ENCODE results near the gene APOBEC2.
"Not testable (repeated sequence)": the region's sequence is repeated elsewhere in the genome, so short reads cannot be mapped to it uniquely, and the experiment has no call there.

The APOBEC2 gene

DNA sequence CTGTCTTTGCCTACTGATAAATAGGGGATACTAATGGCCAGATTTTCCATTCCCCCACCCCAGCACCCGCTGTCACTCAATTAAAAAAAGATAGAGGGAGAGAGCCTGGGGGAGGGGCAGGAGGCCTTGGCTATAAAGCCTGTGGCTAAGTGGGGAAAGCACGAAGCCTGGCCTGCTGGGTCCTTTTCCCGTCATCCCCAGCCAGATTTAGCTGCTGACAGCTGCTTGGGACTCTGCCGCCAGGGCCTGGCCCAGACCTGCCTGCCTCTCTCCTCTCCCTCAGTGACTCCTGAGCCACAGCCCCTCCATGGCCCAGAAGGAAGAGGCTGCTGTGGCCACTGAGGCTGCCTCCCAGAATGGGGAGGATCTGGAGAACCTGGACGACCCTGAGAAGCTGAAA lies at the start of gene APOBEC2:
TSS of gene APOBEC2 (plus strand) at position 162 of the 400 bp plus-strand sequence. CDS start at position 308, 146 bp downstream.
- DNase-seq: no peak
- ATAC-seq: no peak

- DNase-seq (peak; percentile 60), ATAC-seq (peak; percentile 46)
Observed at GRCh38 chr6:41006217-41006616, 46.8 kb upstream of the APOBEC2 start.

- ATAC-seq, DNase-seq: not testable (repeated sequence)
Observed at GRCh38 chr6:41006980-41007379, 46.0 kb upstream of the APOBEC2 start.

DNA sequence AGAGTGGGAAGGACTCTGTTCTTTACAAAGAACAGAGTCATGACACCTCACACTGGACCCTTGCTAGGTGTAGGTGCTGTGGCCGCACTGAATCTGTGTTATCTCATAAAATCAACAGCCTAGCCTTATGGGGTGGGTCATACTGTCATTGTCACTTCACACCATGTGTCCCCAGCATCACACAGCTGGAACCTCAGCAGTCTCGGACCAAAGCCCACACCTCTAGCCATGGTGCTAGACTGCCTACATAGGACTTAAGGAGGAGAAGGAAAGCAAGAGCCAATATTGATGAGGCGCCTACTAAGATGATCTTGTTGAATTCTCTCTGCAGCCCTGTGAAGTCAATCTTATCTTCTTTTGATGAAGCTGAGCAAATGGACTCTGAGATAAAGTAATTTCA lies 45.0 kb upstream of the APOBEC2 start:
- ATAC-seq (no peak), DNase-seq (no peak)

GRCh38 chr6:41009669-41010068 lies 43.3 kb upstream of the APOBEC2 start:
- no peak for ATAC-seq
- no peak for DNase-seq

DNA sequence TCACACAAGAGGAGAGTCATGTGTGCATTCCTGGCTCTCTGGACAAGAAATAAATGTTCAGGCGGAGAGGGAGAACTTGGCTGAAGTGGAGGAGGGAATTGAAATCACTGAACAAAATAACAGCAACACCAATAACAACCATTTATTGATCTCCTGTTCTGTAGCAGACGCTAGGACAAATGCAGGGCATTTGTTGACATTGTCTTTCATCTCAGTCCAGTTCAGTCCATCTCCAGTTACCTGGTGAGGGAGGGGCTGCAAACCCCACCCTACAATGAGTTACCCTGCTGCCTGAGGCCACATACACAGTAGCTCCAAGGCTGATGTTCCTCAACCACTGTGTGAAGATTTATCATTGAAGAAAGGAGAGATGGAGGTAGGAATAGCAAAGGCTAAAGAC lies 41.3 kb upstream of the APOBEC2 start:
- ATAC-seq: no peak

DNA sequence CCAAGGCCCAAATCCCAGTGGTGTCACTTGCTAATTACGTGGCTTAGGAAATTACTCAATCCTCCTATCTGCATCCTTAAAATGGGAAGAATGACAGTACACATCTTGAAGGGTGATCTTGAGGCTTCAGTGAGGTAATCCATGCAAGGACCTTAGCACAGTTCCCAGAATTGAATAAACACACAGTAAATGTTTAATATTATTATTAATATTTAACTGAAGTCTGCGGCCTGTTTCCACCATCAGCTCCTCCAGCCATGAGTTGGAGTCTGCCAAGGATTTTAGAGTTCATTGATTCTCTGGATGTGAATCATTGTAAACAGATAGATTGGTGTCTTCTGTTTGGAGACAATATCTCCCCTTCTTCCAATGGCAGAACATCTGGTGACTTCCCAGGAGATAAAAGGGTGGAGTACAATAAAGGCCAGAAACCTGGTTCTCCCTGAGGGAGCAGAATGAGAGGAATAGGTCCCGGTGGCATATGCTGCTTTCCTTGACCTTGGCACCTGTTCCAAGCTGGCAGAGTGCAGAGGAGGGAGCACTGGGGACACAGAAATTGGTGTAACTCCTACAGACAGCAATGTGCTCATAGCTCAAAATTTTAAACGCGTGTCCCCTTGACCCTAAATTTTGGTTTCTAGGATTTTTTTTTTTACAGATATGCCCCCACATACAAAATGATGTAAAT lies 39.4 kb upstream of the APOBEC2 start:
- DNase-seq (no peak), ATAC-seq (no peak)

More for the DNA sequence above, 41.3 kb upstream of the APOBEC2 start:
- no peak for DNase-seq

DNA sequence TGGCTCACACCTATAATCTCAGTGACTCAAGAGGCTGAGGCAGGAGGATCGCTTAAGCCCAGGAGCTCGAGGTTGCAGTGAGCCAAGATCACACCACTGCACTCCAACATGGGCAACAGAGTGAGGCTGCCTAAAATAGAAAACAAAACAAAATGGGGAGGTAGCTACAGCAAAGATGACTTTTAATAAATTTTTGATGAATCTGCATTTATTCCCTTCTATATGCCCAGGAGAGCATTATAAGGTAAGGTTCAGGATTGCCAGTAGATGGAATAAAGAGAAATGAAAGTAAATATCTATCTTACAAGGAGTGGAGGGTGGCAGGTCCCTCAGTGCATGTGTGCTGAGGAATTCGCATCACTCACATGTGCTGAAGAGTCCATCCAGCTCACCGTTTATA lies 38.2 kb upstream of the APOBEC2 start:
- no peak for ATAC-seq
- DNase-seq: no peak

GRCh38 chr6:41015860-41016259 lies 37.1 kb upstream of the APOBEC2 start:
- DNase-seq, ATAC-seq: not testable (repeated sequence)

- ATAC-seq (no peak), DNase-seq (no peak)
Observed at GRCh38 chr6:41017663-41018062, 35.3 kb upstream of the APOBEC2 start.

GRCh38 chr6:41021832-41022231 lies 31.2 kb upstream of the APOBEC2 start:
- ATAC-seq (no peak), DNase-seq (no peak)

DNA sequence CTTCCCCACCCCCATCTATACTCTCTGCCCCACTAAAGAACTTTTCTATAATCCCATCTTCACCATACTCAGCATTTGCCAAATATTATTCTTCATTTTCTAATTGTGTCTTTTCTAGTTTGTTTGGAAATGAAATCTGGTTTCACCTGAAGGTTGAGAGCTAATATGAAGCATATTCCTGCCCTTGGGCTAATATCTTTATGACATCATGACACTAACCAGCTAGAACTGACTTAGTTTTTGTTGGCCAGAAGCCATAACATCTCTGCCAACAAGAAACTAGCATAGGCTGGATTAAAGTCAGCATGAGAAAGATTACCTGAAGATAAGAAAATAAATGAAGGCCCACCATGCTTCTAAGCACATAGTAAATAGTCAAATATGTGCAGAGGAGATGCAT lies 30.7 kb upstream of the APOBEC2 start:
- no peak for ATAC-seq
- no peak for DNase-seq

DNA sequence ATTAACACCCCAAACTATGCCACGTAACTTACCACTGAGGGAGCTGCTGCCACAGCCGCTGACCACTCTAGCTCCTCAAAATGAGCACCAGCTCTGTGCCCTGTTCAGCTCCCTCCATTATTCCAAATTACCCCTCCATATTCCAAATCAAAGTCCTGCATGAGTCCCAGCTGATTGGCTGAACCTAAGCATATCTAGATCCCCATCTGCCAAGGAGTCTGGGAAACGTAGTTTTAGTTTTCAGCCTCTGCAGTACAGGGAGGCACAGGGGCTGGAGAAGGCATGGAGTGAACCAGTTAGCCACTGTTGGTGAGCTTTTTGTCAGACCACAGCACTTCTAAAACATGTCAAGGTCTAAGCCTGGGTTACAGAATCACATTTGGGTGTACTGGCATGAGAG lies 29.9 kb upstream of the APOBEC2 start:
- no peak for DNase-seq
- no peak for ATAC-seq

DNA sequence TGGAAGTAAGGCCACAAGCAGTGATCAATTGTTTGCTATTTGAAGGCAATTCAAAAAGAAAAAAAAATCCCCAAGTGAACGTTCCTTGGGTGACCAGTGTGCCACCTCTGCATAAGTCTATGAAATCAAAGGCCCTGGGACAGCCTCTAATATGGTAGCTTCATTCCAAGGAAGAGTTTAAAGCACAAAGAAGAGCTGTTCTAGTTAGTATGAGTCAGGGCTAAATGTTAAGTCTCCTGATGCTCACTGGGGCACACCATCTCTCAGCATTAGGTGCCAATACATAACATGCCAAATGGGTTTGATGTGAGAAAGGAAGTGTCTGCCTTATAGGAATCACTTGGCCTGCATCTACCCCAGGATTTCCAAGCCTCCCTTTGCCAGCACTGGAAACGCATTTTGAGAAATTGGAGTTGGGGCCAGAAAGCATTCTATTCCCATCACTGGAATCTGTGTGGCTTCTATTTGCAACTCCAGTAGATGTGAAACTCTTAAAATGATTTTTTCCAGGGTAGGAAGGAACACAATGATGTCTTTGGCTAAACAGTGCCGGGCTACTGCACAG lies 27.0 kb upstream of the APOBEC2 start:
- ATAC-seq: no peak
- no peak for DNase-seq

DNA sequence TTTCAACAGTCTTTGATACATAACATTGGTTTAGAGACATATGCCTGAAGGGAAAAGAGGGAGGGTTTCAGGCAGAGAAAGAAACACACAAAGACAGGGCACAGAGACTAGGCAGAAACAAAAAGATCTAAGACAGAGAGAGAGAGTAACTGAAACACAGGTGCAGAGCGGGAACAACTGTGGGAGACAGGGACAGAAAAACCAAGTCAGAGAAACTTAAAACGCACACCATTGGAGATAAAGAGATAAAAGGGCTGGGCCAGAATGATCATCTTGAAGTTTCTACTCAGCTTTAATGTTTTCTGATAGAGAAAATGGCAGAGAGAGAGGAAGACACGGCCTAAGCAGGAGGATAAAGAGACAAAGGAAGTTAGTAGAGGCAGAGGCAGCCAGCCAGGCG lies 25.8 kb upstream of the APOBEC2 start:
- DNase-seq (no peak), ATAC-seq (no peak)

DNA sequence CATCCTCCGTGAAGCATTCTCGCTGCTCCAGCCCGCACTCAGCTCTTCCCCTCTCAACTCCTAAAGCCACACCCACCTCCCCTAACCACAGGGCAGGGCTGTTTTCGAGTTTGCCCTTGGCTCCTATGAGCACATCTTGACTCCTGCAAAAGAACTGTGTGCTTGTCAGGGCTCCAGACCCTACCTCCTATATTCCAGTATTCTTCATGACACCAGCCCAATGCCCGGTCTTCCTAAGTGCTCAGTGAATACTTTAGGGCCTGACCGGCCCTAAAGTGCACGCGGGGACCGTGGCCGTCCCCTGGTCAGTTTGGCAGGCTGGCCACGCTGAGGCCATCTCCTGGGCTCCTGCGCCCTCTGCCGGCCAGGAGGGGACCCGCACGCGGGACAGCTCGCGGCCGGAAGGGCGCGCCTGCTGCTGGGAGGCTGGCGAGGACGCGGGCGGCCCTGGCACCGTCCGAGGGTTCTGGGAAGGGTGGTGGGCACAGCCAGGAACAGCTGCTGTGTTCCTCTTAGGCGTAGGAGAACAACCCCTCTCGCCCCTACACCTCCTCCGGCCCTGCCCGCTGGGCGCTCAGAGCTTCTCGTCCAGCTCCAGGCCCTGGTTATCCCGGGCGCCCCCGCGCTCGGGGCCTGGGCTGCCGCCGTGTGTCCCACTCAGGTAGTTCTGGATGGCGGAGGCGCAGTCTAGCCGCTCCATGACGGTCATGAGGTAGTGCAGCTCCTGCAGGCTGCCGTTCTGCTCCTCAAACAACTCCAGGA lies 25.0 kb upstream of the APOBEC2 start:
- DNase-seq (peak; percentile 90), ATAC-seq (peak; percentile 90)

GRCh38 chr6:41028561-41029412 lies 24.2 kb upstream of the APOBEC2 start:
- ATAC-seq: peak; percentile 31
- DNase-seq: no peak

DNA sequence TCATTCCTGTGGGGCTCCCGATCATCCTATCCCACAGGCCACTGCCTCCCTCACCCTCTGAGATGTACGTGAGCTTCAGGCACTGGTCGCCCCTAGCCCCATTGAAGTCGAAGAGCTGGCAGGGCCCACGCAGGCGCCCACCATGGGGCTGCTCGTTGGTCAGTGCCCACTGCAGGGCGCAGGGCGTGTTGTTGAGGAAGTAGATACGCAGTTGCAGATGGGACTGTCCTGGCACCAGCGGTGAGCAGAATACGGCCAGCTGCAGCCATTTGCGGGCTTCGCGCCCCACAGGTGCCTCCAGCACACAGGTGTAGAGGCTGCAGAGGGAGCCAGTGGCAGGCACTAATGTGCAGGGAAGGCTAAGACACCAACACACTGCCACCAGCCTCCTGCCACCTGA lies 20.2 kb upstream of the APOBEC2 start:
- DNase-seq: no peak
- ATAC-seq: no peak

- no peak for ATAC-seq
- DNase-seq: no peak
Observed at GRCh38 chr6:41033776-41034175, 19.2 kb upstream of the APOBEC2 start.

GRCh38 chr6:41036186-41036585 lies 16.8 kb upstream of the APOBEC2 start:
- ATAC-seq: no peak
- DNase-seq: no peak

DNA sequence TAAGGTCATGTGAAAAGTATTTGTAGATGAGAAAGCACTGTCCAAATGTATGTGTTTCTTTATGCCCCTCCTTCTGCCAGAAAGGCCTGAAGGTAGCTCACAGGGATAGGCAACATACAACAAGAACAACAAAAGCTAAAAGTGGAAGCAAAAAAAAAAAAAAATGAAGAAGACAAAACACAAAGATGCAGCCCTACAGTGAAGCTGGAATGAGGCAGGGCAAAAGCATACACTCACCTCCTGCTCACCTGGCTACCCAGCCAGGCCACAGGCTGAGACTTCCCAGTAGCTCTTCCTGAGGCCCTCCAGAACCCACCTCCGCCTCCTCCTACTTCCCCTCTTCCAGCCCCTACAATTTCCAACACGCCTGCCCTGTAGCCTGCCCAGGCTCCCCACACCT lies 16.4 kb upstream of the APOBEC2 start:
- no peak for ATAC-seq

GRCh38 chr6:41037107-41037900 lies 15.7 kb upstream of the APOBEC2 start:
- ATAC-seq (no peak), DNase-seq (no peak)

More for the DNA sequence above, 16.4 kb upstream of the APOBEC2 start:
- no peak for DNase-seq
